ENCODE measurements around the gene RBM10. TPM values are rescaled to one million over a fixed set of nuclear protein-coding genes. Genes with fewer than 3 reads are reported as not detected.
A peak's percentile ranks its signal among the peaks of the same experiment; 100 is the strongest.

RBM10 gene
- polyA plus RNA-seq, 3 donors, result 46.4 to 67.0 (median 58.7) TPM

GRCh38 chrX:47224896-47225290 is 79.9 kb downstream of the RBM10 start:
- no peak for DNase-seq (ENCODE audit: extremely low read depth in 1 of 11, low read depth in 9 of 11, low spot score in 4 of 11)

- DNase-seq (ENCODE audit: extremely low read depth in 1 of 11, low read depth in 9 of 11, low spot score in 4 of 11), result no peak
Observed at GRCh38 chrX:47226071-47226470, 81.0 kb downstream of the RBM10 start.

- no peak for DNase-seq (ENCODE audit: extremely low read depth in 1 of 11, low read depth in 9 of 11, low spot score in 4 of 11)
Observed at GRCh38 chrX:47226531-47227333, 81.7 kb downstream of the RBM10 start.

GRCh38 chrX:47227334-47227583 is 82.2 kb downstream of the RBM10 start:
- no peak for DNase-seq (ENCODE audit: extremely low read depth in 1 of 11, low read depth in 9 of 11, low spot score in 4 of 11)

GRCh38 chrX:47228550-47229270 is 83.7 kb downstream of the RBM10 start:
- DNase-seq (ENCODE audit: extremely low read depth in 1 of 11, low read depth in 9 of 11, low spot score in 4 of 11), result no peak

- DNase-seq (ENCODE audit: extremely low read depth in 1 of 11, low read depth in 9 of 11, low spot score in 4 of 11), result no peak
Observed at GRCh38 chrX:47229427-47229826, 84.4 kb downstream of the RBM10 start.

GRCh38 chrX:47230136-47230868 is 85.3 kb downstream of the RBM10 start:
- no peak for DNase-seq (ENCODE audit: extremely low read depth in 1 of 11, low read depth in 9 of 11, low spot score in 4 of 11)

GRCh38 chrX:47231167-47231566 is 86.1 kb downstream of the RBM10 start:
- DNase-seq (ENCODE audit: extremely low read depth in 1 of 11, low read depth in 9 of 11, low spot score in 4 of 11), result no peak

- no peak for DNase-seq (ENCODE audit: extremely low read depth in 1 of 11, low read depth in 9 of 11, low spot score in 4 of 11)
Observed at GRCh38 chrX:47232197-47232802, 87.3 kb downstream of the RBM10 start.

GRCh38 chrX:47232803-47233332 is 87.8 kb downstream of the RBM10 start, which contains the start of gene USP11:
TSS of gene USP11 (plus strand) at chrX:47233009. CDS start at chrX:47233044, 35 bp downstream.
- peak in 9 of 11 donors; percentile 25 to 64 (median 49) for DNase-seq (ENCODE audit: extremely low read depth in 1 of 11, low read depth in 9 of 11, low spot score in 4 of 11)

GRCh38 chrX:47233333-47234113 is 88.5 kb downstream of the RBM10 start:
- DNase-seq (ENCODE audit: extremely low read depth in 1 of 11, low read depth in 9 of 11, low spot score in 4 of 11), result peak; percentile 74 to 91 (median 85)

GRCh38 chrX:47234583-47234982 is 89.6 kb downstream of the RBM10 start:
- DNase-seq (ENCODE audit: extremely low read depth in 1 of 11, low read depth in 9 of 11, low spot score in 4 of 11), result no peak

- no peak for DNase-seq (ENCODE audit: extremely low read depth in 1 of 11, low read depth in 9 of 11, low spot score in 4 of 11)
Observed at GRCh38 chrX:47235691-47236103, 90.7 kb downstream of the RBM10 start.

Other genes with a start within 250 kb of the RBM10 start
- 10 to 100 TPM; 23.9 to 28.1 (median 27.6) TPM for gene JADE3, start 232.8 kb upstream of the RBM10 start, polyA plus RNA-seq (ENCODE audit: insufficient read length in 3 of 3)
- 10 to 100 TPM; 31.6 to 44.1 (median 38.6) TPM for gene RGN, start 66.8 kb upstream of the RBM10 start, polyA plus RNA-seq (ENCODE audit: insufficient read length in 3 of 3)
- gene NDUFB11, start 519 bp upstream of the RBM10 start, polyA plus RNA-seq (ENCODE audit: insufficient read length in 3 of 3), result 100 to 1,000 TPM in 2 of 3 donors, 10 to 100 TPM in 1; 88.6 to 121 (median 107) TPM
- gene UBA1, start 48.6 kb downstream of the RBM10 start, polyA plus RNA-seq (ENCODE audit: insufficient read length in 3 of 3), result 100 to 1,000 TPM; 211 to 323 (median 250) TPM
- 100 to 1,000 TPM in 2 of 3 donors, 10 to 100 TPM in 1; 100.0 to 141 (median 127) TPM for gene CDK16, start 73.5 kb downstream of the RBM10 start, polyA plus RNA-seq (ENCODE audit: insufficient read length in 3 of 3)
- 100 to 1,000 TPM; 129 to 157 (median 153) TPM for gene USP11, start 87.8 kb downstream of the RBM10 start, polyA plus RNA-seq (ENCODE audit: insufficient read length in 3 of 3)
- 1 to 10 TPM in 1 of 3 donors, under 1 TPM in 2; 0.86 to 1.0 (median 0.97) TPM for gene ZNF157, start 225.4 kb downstream of the RBM10 start, polyA plus RNA-seq (ENCODE audit: insufficient read length in 3 of 3)

Data from renal cortex interstitium (tissue), 11 donors.